HepG2 (cell line): ENCODE results near the gene LIME1. TPM values are rescaled to one million over a fixed set of nuclear protein-coding genes. Genes with fewer than 3 reads are reported as not detected.

Source experiments
- ARNT2 ChIP-seq: sonication (generic); formaldehyde crosslinking; IDR thresholded peaks from 2 replicates; pipeline ENCODE4 v1.8.0; 2022; ENCODE audit warnings: mild to moderate bottlenecking, low read depth, missing genetic modification reagents, moderate library complexity
- ATF1 ChIP-seq: IDR thresholded peaks from 2 replicates; pipeline ENCODE4 v1.6.1; 2016; ENCODE audit warnings: mild to moderate bottlenecking, control low read depth
- EP300 ChIP-seq, 3 experiments: sonication (generic) in 1 of 3; formaldehyde crosslinking in 1 of 3; IDR thresholded peaks; 2 replicates each; pipeline versions ENCODE4 v1.5.1 to v1.6.1; 2011 to 2020; ENCODE audit warnings: low read depth in 2 of 3, low read length in 2 of 3, borderline replicate concordance in 1 of 3, improper control_type of control experiment in 1 of 3, mild to moderate bottlenecking in 1 of 3, missing genetic modification reagents in 1 of 3, moderate library complexity in 1 of 3
- GPN1 ChIP-seq: sonication (generic); formaldehyde crosslinking; IDR thresholded peaks from 2 replicates; pipeline ENCODE4 v1.5.1; 2020; ENCODE audit warnings: missing genetic modification reagents, borderline replicate concordance
- HOXD1 ChIP-seq: sonication (generic); formaldehyde crosslinking; IDR thresholded peaks from 2 replicates; pipeline ENCODE4 v1.5.0; 2020; ENCODE audit warnings: missing genetic modification reagents
- KAT7 ChIP-seq: IDR thresholded peaks from 2 replicates; pipeline ENCODE4 v1.6.1; 2018; ENCODE audit warnings: borderline replicate concordance, missing compliant biosample characterization
- MIER3 ChIP-seq: IDR thresholded peaks from 2 replicates; pipeline ENCODE4 v1.6.1; 2016; ENCODE audit warnings: missing compliant biosample characterization, borderline replicate concordance
- PHF21A ChIP-seq: sonication (generic); formaldehyde crosslinking; IDR thresholded peaks from 2 replicates; pipeline ENCODE4 v1.5.0; 2020; ENCODE audit warnings: mild to moderate bottlenecking, missing genetic modification reagents
- SRSF9 ChIP-seq: fragments of 200-400 bp; formaldehyde crosslinking; IDR thresholded peaks from 2 replicates; pipeline ENCODE4 v1.6.1; 2018; ENCODE audit warnings: borderline replicate concordance, mild to moderate bottlenecking, low read depth, low read length; ENCODE audit not compliant: insufficient read depth, poor library complexity, severe bottlenecking
- SUZ12 ChIP-seq: fragments of 150-350 bp; IDR thresholded peaks from 2 replicates; pipeline ENCODE4 v1.6.1; 2014; ENCODE audit warnings: low read depth, low read length
- TBX2 ChIP-seq: sonication (generic); formaldehyde crosslinking; IDR thresholded peaks from 2 replicates; pipeline ENCODE4 v1.5.0; 2020; ENCODE audit warnings: missing genetic modification reagents, mild to moderate bottlenecking, borderline replicate concordance
- TFDP2 ChIP-seq: sonication (generic); formaldehyde crosslinking; IDR thresholded peaks from 2 replicates; pipeline ENCODE4 v1.4.0; 2020; ENCODE audit warnings: missing genetic modification reagents
- U2AF1 ChIP-seq: fragments of 200-400 bp; formaldehyde crosslinking; optimal IDR thresholded peaks from 2 replicates; pipeline ENCODE3; 2017; ENCODE audit warnings: mild to moderate bottlenecking, low read depth, low read length
- ZBTB44 ChIP-seq: sonication (generic); formaldehyde crosslinking; IDR thresholded peaks from 2 replicates; pipeline ENCODE4 v1.4.0; 2020; ENCODE audit warnings: missing genetic modification reagents
- ZKSCAN1 ChIP-seq: fragments of 150-350 bp; IDR thresholded peaks from 2 replicates; pipeline ENCODE4 v1.6.1; 2014; ENCODE audit warnings: low read length
- ZNF207 ChIP-seq: fragments of 450-650 bp; IDR thresholded peaks from 2 replicates; pipeline ENCODE4 v1.6.1; 2016; ENCODE audit warnings: antibody characterized with exemption, borderline replicate concordance
- ZNF256 ChIP-seq: sonication (generic); formaldehyde crosslinking; conservative IDR thresholded peaks from 2 replicates; pipeline ENCODE4 v1.4.0; 2020; ENCODE audit warnings: missing genetic modification reagents
- ZNF441 ChIP-seq: sonication (generic); formaldehyde crosslinking; IDR thresholded peaks from 2 replicates; pipeline ENCODE4 v1.7.0; 2021; ENCODE audit warnings: missing genetic modification reagents, borderline replicate concordance
- ZNF446 ChIP-seq: sonication (generic); formaldehyde crosslinking; IDR thresholded peaks from 2 replicates; pipeline ENCODE4 v1.5.0; 2020; ENCODE audit warnings: mild to moderate bottlenecking, missing genetic modification reagents
- ZNF501 ChIP-seq: sonication (generic); formaldehyde crosslinking; IDR thresholded peaks from 2 replicates; pipeline ENCODE4 v1.5.1; 2020; ENCODE audit warnings: mild to moderate bottlenecking, moderate library complexity, missing genetic modification reagents
- ZNF550 ChIP-seq: sonication (generic); formaldehyde crosslinking; IDR thresholded peaks from 2 replicates; pipeline ENCODE4 v1.4.0; 2020; ENCODE audit warnings: mild to moderate bottlenecking, missing genetic modification reagents, borderline replicate concordance
- ZNF770 ChIP-seq: sonication (generic); formaldehyde crosslinking; IDR thresholded peaks from 2 replicates; pipeline ENCODE4 v1.5.0; 2020; ENCODE audit warnings: mild to moderate bottlenecking, missing genetic modification reagents
- ZNF780A ChIP-seq: sonication (generic); formaldehyde crosslinking; IDR thresholded peaks from 2 replicates; pipeline ENCODE4 v1.8.0; 2022; ENCODE audit warnings: mild to moderate bottlenecking, missing genetic modification reagents, moderate library complexity
- ZNF83 ChIP-seq: sonication (generic); formaldehyde crosslinking; IDR thresholded peaks from 2 replicates; pipeline ENCODE4 v1.4.0; 2020; ENCODE audit warnings: missing genetic modification reagents, mild to moderate bottlenecking, borderline replicate concordance
- polyA plus RNA-seq, 8 experiments: library from polyadenylated mRNA; depleted of rRNA in 3 of 8; stranded (reverse) in 7 of 8; unstranded in 1 of 8; fragments of >200 nt; fragmentation: Illumina TruSeq in 4 of 8; extraction: Trizol in 4 of 8; gene quantifications; 2 replicates each; pipeline versions ENCODE4 v1.2.1 to v1.2.3, GENCODE V29; 2011 to 2016; ENCODE audit warnings: low read depth in 4 of 8, missing spikeins in 1 of 8, mixed read lengths in 1 of 8; ENCODE audit not compliant: insufficient read depth in 1 of 8
- total RNA-seq, 5 experiments: library from RNA; depleted of rRNA; stranded (reverse); fragments of >200 nt; fragmentation: Illumina TruSeq; extraction: Trizol; gene quantifications; 2 replicates each; pipeline ENCODE4 v1.2.3, GENCODE V29; 2016; ENCODE audit warnings: low read depth in 1 of 5

Gene LIME1
- total and polyA plus RNA-seq, 2 of the 13 experiments (the other 11 are each of a cell fraction or from before 2014, with no cell fraction given), result 13.0 to 61.5 TPM

- TF ChIP-seq KAT7 (peak; percentile 96), ZNF446 (CRISPR knock-in tag) (peak; percentile 90), TFDP2 (CRISPR knock-in tag) (peak; percentile 92), ARNT2 (CRISPR knock-in tag) (peak; percentile 80; the same call in 1 of the 2 replicates), TBX2 (CRISPR knock-in tag) (peak; percentile 94), GPN1 (no peak), U2AF1 (peak; percentile 15), HOXD1 (peak; percentile 95), SRSF9 (no peak), ZNF256 (peak; percentile 55; the same call in 1 of the 2 replicates), ZKSCAN1 (no peak), ZNF83 (CRISPR knock-in tag) (peak; percentile 73; the same call in 1 of the 2 replicates), EP300 (IDR thresholded peaks at IDR 0.05; ENCODE audit: low read depth in 2 of 2, low read length in 2 of 2) (peak; percentile 36 to 77; a peak in 3 of 4 replicates), EP300 (CRISPR knock-in tag; IDR thresholded peaks at IDR 0.05; ENCODE audit: borderline replicate concordance) (peak; percentile 80), ZNF207 (no peak), ZNF770 (CRISPR knock-in tag) (peak; percentile 85; the same call in 1 of the 2 replicates), ZNF550 (CRISPR knock-in tag) (no peak), ZBTB44 (peak; percentile 72; the same call in 1 of the 2 replicates), ZNF441 (CRISPR knock-in tag) (0 out of 2 replicates have a peak, but pooled peaks have one; percentile 61), ZNF780A (CRISPR knock-in tag) (peak; percentile 68; the same call in 1 of the 2 replicates), MIER3 (CRISPR knock-in tag) (peak; percentile 76; the same call in 1 of the 2 replicates), SUZ12 (no peak), ZNF501 (peak; percentile 92), PHF21A (CRISPR knock-in tag) (peak; percentile 95), ATF1 (CRISPR knock-in tag) (no peak)
These were observed 2.9 kb downstream of the LIME1 start, which contains the start of gene SLC2A4RG (continued) for GRCh38 chr20:63739130-63740069.
